Left ventricle myocardium inferior (tissue), 1 donor: Measurements from ENCODE around the gene SLC22A7. TPM values are rescaled to one million over a fixed set of nuclear protein-coding genes. Genes with fewer than 3 reads are reported as not detected.

Experiments
- DNase-seq: peaks from one replicate; pipeline ENCODE4 v3.0.0-alpha.2; 2020
- H3K27ac ChIP-seq: fragments of 200-600 bp; replicated peaks from 2 replicates; pipeline ENCODE4 v1.8.0; 2021
- H3K27me3 ChIP-seq: fragments of 200-600 bp; 2 replicates; pipeline ENCODE4 v1.8.0; 2021; ENCODE audit warnings: low read depth
- H3K36me3 ChIP-seq: fragments of 200-600 bp; 2 replicates; pipeline ENCODE4 v1.8.0; 2021
- H3K4me1 ChIP-seq: fragments of 200-600 bp; 2 replicates; pipeline ENCODE4 v1.8.0; 2021
- H3K4me3 ChIP-seq: fragments of 200-600 bp; 2 replicates; pipeline ENCODE4 v1.8.0; 2021; ENCODE audit warnings: mild to moderate bottlenecking, moderate library complexity
- H3K9me3 ChIP-seq: fragments of 200-600 bp; replicated peaks from 2 replicates; pipeline ENCODE4 v1.8.0; 2021
- CTCF ChIP-seq: fragments of 200-600 bp; IDR thresholded peaks from 2 replicates; pipeline ENCODE4 v1.8.0; 2021; ENCODE audit warnings: antibody characterized with exemption, mild to moderate bottlenecking, borderline replicate concordance
- intact Hi-C: fragments of 100-400 bp; cut with micrococcal nuclease; formaldehyde crosslinking; loops from one replicate; pipeline ENCODE4 v1.11.0; 2022
- total RNA-seq: library from RNA; stranded (reverse); fragmentation: NEBNext Ultra II Directional; extraction: Animal tissue kit (Norgen Biotek cat#: 25700); gene quantifications from one replicate; pipeline ENCODE4 v1.2.1, GENCODE V29; 2021
- donor health status: DM: no; HTN: yes; CAD: no; lungs with severe emphysema.

The SLC22A7 gene
- total RNA-seq, 1 donor from 2014 or later = not detected

- peaks cover 5% of the 10 kb centered on the region for H3K27me3 ChIP-seq
- peak; percentile 82 for TF ChIP-seq CTCF
- no peak overlapping the region for H3K27ac ChIP-seq
- peak; percentile 74 for DNase-seq
- H3K4me1 ChIP-seq = peaks cover 31% of the 10 kb centered on the region
- H3K36me3 ChIP-seq = no peaks in the 10 kb centered on the region
- no peak overlapping the region for H3K4me3 ChIP-seq
- no peaks in the 10 kb centered on the region for H3K9me3 ChIP-seq
- intact Hi-C loops = loop anchor here (10.0 kb wide), 1 partner anchor 81 kb away; no protein-coding TSS in a partner anchor
These were observed 34.5 kb upstream of the SLC22A7 start for GRCh38 chr6:43263314-43264178.

- Histone ChIP-seq H3K27ac (no peak overlapping the region), H3K27me3 (peaks cover 17% of the 10 kb centered on the region), H3K4me3 (no peak overlapping the region), H3K4me1 (peaks cover 38% of the 10 kb centered on the region), H3K9me3 (no peaks in the 10 kb centered on the region), H3K36me3 (no peaks in the 10 kb centered on the region)
- no peak for TF ChIP-seq CTCF
- DNase-seq = no peak
- intact Hi-C loops = loop anchor here (10.0 kb wide), 1 partner anchor 80 kb away; no protein-coding TSS in a partner anchor
These were observed 33.4 kb upstream of the SLC22A7 start for GRCh38 chr6:43264599-43265145.

- intact Hi-C loops = loop anchor here (10.0 kb wide), 1 partner anchor 79 kb away; no protein-coding TSS in a partner anchor
- no peak for DNase-seq
- peaks cover 36% of the 10 kb centered on the region for H3K4me1 ChIP-seq
- H3K9me3 ChIP-seq = no peaks in the 10 kb centered on the region
- H3K27me3 ChIP-seq = peaks cover 21% of the 10 kb centered on the region
- no peak overlapping the region for H3K27ac ChIP-seq
- no peak overlapping the region for H3K4me3 ChIP-seq
- H3K36me3 ChIP-seq = no peaks in the 10 kb centered on the region
- TF ChIP-seq CTCF = no peak
These were observed 32.5 kb upstream of the SLC22A7 start for GRCh38 chr6:43265564-43265963.

- Histone ChIP-seq H3K9me3 (no peaks in the 10 kb centered on the region), H3K4me1 (peaks cover 35% of the 10 kb centered on the region), H3K4me3 (no peak overlapping the region), H3K27me3 (peaks cover 22% of the 10 kb centered on the region), H3K36me3 (no peaks in the 10 kb centered on the region), H3K27ac (peak overlapping the region; percentile 86)
- no peak for TF ChIP-seq CTCF
- intact Hi-C loops = loop anchor here (10.0 kb wide), 1 partner anchor 77 kb away; no protein-coding TSS in a partner anchor
- no peak for DNase-seq
These were observed 30.3 kb upstream of the SLC22A7 start for GRCh38 chr6:43267619-43268354.

GRCh38 chr6:43268355-43268700, 29.7 kb upstream of the SLC22A7 start:
- Histone ChIP-seq H3K9me3 (no peaks in the 10 kb centered on the region), H3K36me3 (no peaks in the 10 kb centered on the region), H3K4me1 (peaks cover 35% of the 10 kb centered on the region), H3K4me3 (no peak overlapping the region), H3K27me3 (peaks cover 28% of the 10 kb centered on the region), H3K27ac (peak overlapping the region; percentile 86)
- no peak for TF ChIP-seq CTCF
- intact Hi-C loops = loop anchor here (10.0 kb wide), 1 partner anchor 76 kb away; no protein-coding TSS in a partner anchor
- DNase-seq = peak; percentile 45
